ENCODE data around the gene PLXDC2. TPM values are rescaled to one million over a fixed set of nuclear protein-coding genes. Genes with fewer than 3 reads are reported as not detected.
"Not testable (repeated sequence)": the region's sequence is repeated elsewhere in the genome, so short reads cannot be mapped to it uniquely, and the experiment has no call there.

Gene PLXDC2
- total and polyA plus RNA-seq, 10 donors: 1.8 to 50.4 (median 29.7) TPM

- no peaks in the 10 kb centered on the region for H3K27me3 ChIP-seq (replicated peaks in 1 of 7)
- DNase-seq: no peak
- intact Hi-C loops (cut with DNase I; ENCODE audit: low total_unique reads): no loop called here
- TF ChIP-seq POLR2A (IDR thresholded peaks at IDR 0.05) (no peak), CTCF (IDR thresholded peaks at IDR 0.05 in 8 of 11, conservative IDR thresholded peaks at IDR 0.05 in 3 of 11) (no peak)
- 74 to 89% (median 85%) methylated on average over 3 of the region's 3 CpGs for WGBS, 5 donors
- no peaks in the 10 kb centered on the region for H3K4me1 ChIP-seq
- H3K36me3 ChIP-seq: no peaks in the 10 kb centered on the region
- no peaks in the 10 kb centered on the region for H3K9me3 ChIP-seq
- H3K27ac ChIP-seq: no peak overlapping the region
- H3K4me3 ChIP-seq: no peak overlapping the region
These were observed 225.7 kb downstream of the PLXDC2 start for GRCh38 chr10:20041931-20042330.

- WGBS, 5 donors: 87 to 96% (median 93%) methylated on average over 5 of the region's 5 CpGs
- H3K4me1 ChIP-seq; H3K27ac ChIP-seq; intact Hi-C loops (cut with DNase I; ENCODE audit: low total_unique reads); DNase-seq; H3K27me3 ChIP-seq (replicated peaks in 1 of 7); H3K9me3 ChIP-seq; H3K4me3 ChIP-seq; H3K36me3 ChIP-seq: not testable (repeated sequence)
These were observed 228.9 kb downstream of the PLXDC2 start for GRCh38 chr10:20045100-20045499.

- DNase-seq: no peak
- intact Hi-C loops (cut with DNase I; ENCODE audit: low total_unique reads): no loop called here
- no peaks in the 10 kb centered on the region for H3K36me3 ChIP-seq
- TF ChIP-seq CTCF (IDR thresholded peaks at IDR 0.05 in 8 of 11, conservative IDR thresholded peaks at IDR 0.05 in 3 of 11) (no peak), POLR2A (IDR thresholded peaks at IDR 0.05) (no peak), POLR2AphosphoS5 (IDR thresholded peaks at IDR 0.05) (no peak)
- H3K9me3 ChIP-seq: peaks cover 0 to 8% (median 0%) of the 10 kb centered on the region in 8 donors
- H3K4me3 ChIP-seq: no peak overlapping the region
- H3K4me1 ChIP-seq: no peaks in the 10 kb centered on the region
- no peak overlapping the region for H3K27ac ChIP-seq
- H3K27me3 ChIP-seq (replicated peaks in 1 of 7): no peaks in the 10 kb centered on the region
- 86 to 96% (median 89%) methylated on average over 2 of the region's 2 CpGs for WGBS, 5 donors
These were observed 231.9 kb downstream of the PLXDC2 start for GRCh38 chr10:20048161-20048560.

GRCh38 chr10:20058135-20058534, 241.9 kb downstream of the PLXDC2 start:
- Histone ChIP-seq H3K4me1 (no peaks in the 10 kb centered on the region), H3K27ac (no peak overlapping the region), H3K4me3 (no peak overlapping the region), H3K9me3 (peaks cover 0 to 15% (median 8%) of the 10 kb centered on the region in 8 donors), H3K36me3 (no peaks in the 10 kb centered on the region), H3K27me3 (replicated peaks in 1 of 7) (no peaks in the 10 kb centered on the region)
- intact Hi-C loops (cut with DNase I; ENCODE audit: low total_unique reads): no loop called here
- TF ChIP-seq POLR2AphosphoS5 (IDR thresholded peaks at IDR 0.05) (no peak), POLR2A (IDR thresholded peaks at IDR 0.05) (no peak), CTCF (IDR thresholded peaks at IDR 0.05 in 8 of 11, conservative IDR thresholded peaks at IDR 0.05 in 3 of 11) (no peak)
- no peak for DNase-seq
- WGBS, 5 donors: 57 to 88% (median 71%) methylated on average over 2 of the region's 2 CpGs
